HepG2 (cell line): ENCODE measurements around the gene HRG. TPM values are rescaled to one million over a fixed set of nuclear protein-coding genes. Genes with fewer than 3 reads are reported as not detected.

Experiments
- ATAC-seq: fragments of 200-7000 bp; cut with Tn5 transposase; 3 replicates; pipeline ENCODE4 v1.9.1; 2020; ENCODE audit warnings: mild to moderate bottlenecking, moderate library complexity
- Bru-seq: library from RNA; stranded (reverse); fragments of 400-500 nt; gene quantifications from one replicate; lab custom pipeline; 2021; lab: Mats Ljungman, UMichigan
- BruChase-seq, 2 experiments: library from RNA; stranded (reverse); fragments of 400-500 nt; gene quantifications; one replicate each; lab custom pipeline; 2021; lab: Mats Ljungman, UMichigan
- BruUV-seq: library from RNA; stranded (reverse); fragments of 400-500 nt; replicated peaks from 2 replicates; lab custom pipeline; 2021; lab: Mats Ljungman, UMichigan
- CTCF ChIA-PET: fragments of 300-600 bp; formaldehyde crosslinking; extraction: SDS; loops from one replicate; lab custom pipeline; 2021; ENCODE audit warnings: low total read pairs, inconsistent platforms, low intra/inter-chr PET ratio; lab: Yijun Ruan, JAX
- POLR2A ChIA-PET: fragments of 350-600 bp; sonication (Branson Sonifier 250); formaldehyde crosslinking; loops from one replicate; lab custom pipeline; 2020; ENCODE audit warnings: antibody characterized with exemption, inconsistent platforms; lab: Yijun Ruan, JAX
- DNase-seq: peaks from one replicate; pipeline ENCODE4 v3.0.0-alpha.2; 2015; ENCODE audit warnings: low spot score
- FAIRE-seq: peaks from 3 replicates; lab custom pipeline; 2011; peaks lifted over from hg19 to GRCh38; lab: Jason Lieb, UNC
- H2AFZ ChIP-seq: one replicate; pipeline ENCODE4 v1.6.1; 2011; ENCODE audit warnings: low read length, inconsistent platforms
- H3K27ac ChIP-seq: fragments of 300-600 bp; 3 replicates; pipeline ENCODE4 v1.8.0; 2011; ENCODE audit warnings: mixed run types, mild to moderate bottlenecking, mixed read lengths, low read length, inconsistent platforms; ENCODE audit not compliant: insufficient read depth; ENCODE audit errors: extremely low read length
- H3K27me3 ChIP-seq, 2 experiments: fragments of 200-600 bp in 1 of 2; 2 replicates in 1 of 2; 3 replicates in 1 of 2; pipeline versions ENCODE4 v1.6.0 to v1.8.0; 2011; ENCODE audit warnings: low read length in 2 of 2, mild to moderate bottlenecking in 2 of 2, moderate library complexity in 2 of 2, inconsistent platforms in 1 of 2; ENCODE audit not compliant: insufficient read depth in 2 of 2, control insufficient read depth in 1 of 2
- H3K36me3 ChIP-seq, 2 experiments: fragments of 200-600 bp in 1 of 2; replicated peaks in 1 of 2; 2 replicates in 1 of 2; 3 replicates in 1 of 2; pipeline versions ENCODE4 v1.5.1 to v1.8.0; 2011; ENCODE audit warnings: low read length in 2 of 2, inconsistent platforms in 1 of 2; ENCODE audit not compliant: insufficient read depth in 2 of 2, control insufficient read depth in 1 of 2
- H3K4me1 ChIP-seq: 2 replicates; pipeline ENCODE4 v1.5.1; 2012; ENCODE audit warnings: low read length, inconsistent platforms; ENCODE audit not compliant: insufficient read depth
- H3K4me2 ChIP-seq: 2 replicates; pipeline ENCODE4 v1.6.0; 2011; ENCODE audit warnings: low read depth, low read length, inconsistent platforms
- H3K4me3 ChIP-seq, 3 experiments: fragments of 200-600 bp in 1 of 3; sonication (generic), shearing (Covaris generic) in 1 of 3; replicated peaks in 1 of 3; 2 replicates each; pipeline ENCODE4 v1.5.1; 2011 to 2016; ENCODE audit warnings: low read length in 3 of 3, inconsistent platforms in 2 of 3, low read depth in 2 of 3, mild to moderate bottlenecking in 2 of 3, control low read depth in 1 of 3, mixed read lengths in 1 of 3; ENCODE audit not compliant: insufficient read depth in 1 of 3
- H3K79me2 ChIP-seq: one replicate; pipeline ENCODE4 v1.6.1; 2011; ENCODE audit warnings: low read length, inconsistent platforms; ENCODE audit not compliant: insufficient read depth
- H3K9ac ChIP-seq: 2 replicates; pipeline ENCODE4 v1.6.0; 2011; ENCODE audit warnings: mild to moderate bottlenecking, low read depth, low read length, inconsistent platforms; ENCODE audit not compliant: insufficient read depth
- H3K9me3 ChIP-seq: 2 replicates; pipeline ENCODE4 v1.5.1; 2012; ENCODE audit warnings: mild to moderate bottlenecking, low read length
- H4K20me1 ChIP-seq: 2 replicates; pipeline ENCODE4 v1.6.0; 2011; ENCODE audit warnings: inconsistent platforms, mild to moderate bottlenecking, low read length, moderate library complexity; ENCODE audit not compliant: insufficient read depth
- NR2C2 ChIP-seq: sonication (generic); formaldehyde crosslinking; IDR thresholded peaks from 2 replicates; pipeline ENCODE4 v1.4.0; 2020; ENCODE audit warnings: missing genetic modification reagents, mild to moderate bottlenecking, moderate library complexity, borderline replicate concordance
- SOX6 ChIP-seq, 2 experiments: fragments of 450-650 bp in 1 of 2; sonication (generic) in 1 of 2; formaldehyde crosslinking in 1 of 2; IDR thresholded peaks; 2 replicates each; pipeline versions ENCODE4 v1.4.0 to v1.6.1; 2017 to 2020; ENCODE audit warnings: antibody characterized with exemption in 1 of 2, mild to moderate bottlenecking in 1 of 2, missing genetic modification reagents in 1 of 2
- ZMYM3 ChIP-seq: sonication (generic); formaldehyde crosslinking; IDR thresholded peaks from 2 replicates; pipeline ENCODE4 v1.5.1; 2020; ENCODE audit warnings: mild to moderate bottlenecking, missing genetic modification reagents
- WGBS: methylation state at CpG from one replicate; pipeline ENCODE4 v1.1.6; 2017; ENCODE audit warnings: low lambda C conversion rate; 5-methylcytosine and 5-hydroxymethylcytosine counted together
- in situ Hi-C: cut with HindIII; loops from 2 replicates; pipeline ENCODE4 v1.10.0; 2017; ENCODE audit warnings: low pct_unique_long_range_greater_than_20kb; ENCODE audit not compliant: extremely low pct_ligation_motif_present
- intact Hi-C: fragments of 100-400 bp; cut with micrococcal nuclease; formaldehyde crosslinking; loops from one replicate; pipeline ENCODE4 v1.10.0; 2022; ENCODE audit not compliant: unreplicated experiment
- long read RNA-seq, 2 experiments: library from RNA in 1 of 2; library from polyadenylated mRNA in 1 of 2; stranded (forward) in 1 of 2; unstranded in 1 of 2; transcript quantifications; one replicate each; pipeline ENCODE4 v2.0.0, GENCODE V29; 2019 to 2022
- polyA minus RNA-seq, 3 experiments: library from RNA; depleted of rRNA, polyadenylated mRNA; stranded (reverse); fragments of >200 nt; gene quantifications; 2 replicates each; pipeline ENCODE4 v1.2.3, GENCODE V29; 2011; ENCODE audit warnings: low replicate concordance in 1 of 3
- polyA plus RNA-seq, 8 experiments: library from polyadenylated mRNA; depleted of rRNA in 3 of 8; stranded (reverse) in 7 of 8; unstranded in 1 of 8; fragments of >200 nt; fragmentation: Illumina TruSeq in 4 of 8; extraction: Trizol in 4 of 8; gene quantifications; 2 replicates each; pipeline versions ENCODE4 v1.2.1 to v1.2.3, GENCODE V29; 2011 to 2016; ENCODE audit warnings: low read depth in 4 of 8, missing spikeins in 1 of 8, mixed read lengths in 1 of 8; ENCODE audit not compliant: insufficient read depth in 1 of 8
- total RNA-seq, 5 experiments: library from RNA; depleted of rRNA; stranded (reverse); fragments of >200 nt; fragmentation: Illumina TruSeq; extraction: Trizol; gene quantifications; 2 replicates each; pipeline ENCODE4 v1.2.3, GENCODE V29; 2016; ENCODE audit warnings: low read depth in 1 of 5
- TF ChIP-seq, protein P1 (sequence below): sonication (generic); formaldehyde crosslinking; IDR thresholded peaks from 2 replicates; pipeline ENCODE4 v1.5.1; 2020; ENCODE audit warnings: mild to moderate bottlenecking, missing genetic modification reagents, borderline replicate concordance
- TF ChIP-seq, protein P2 (sequence below): sonication (generic); formaldehyde crosslinking; conservative IDR thresholded peaks from 2 replicates; pipeline ENCODE4 v1.4.0; 2020; ENCODE audit warnings: mild to moderate bottlenecking, missing genetic modification reagents, moderate library complexity

HRG gene, protein sequence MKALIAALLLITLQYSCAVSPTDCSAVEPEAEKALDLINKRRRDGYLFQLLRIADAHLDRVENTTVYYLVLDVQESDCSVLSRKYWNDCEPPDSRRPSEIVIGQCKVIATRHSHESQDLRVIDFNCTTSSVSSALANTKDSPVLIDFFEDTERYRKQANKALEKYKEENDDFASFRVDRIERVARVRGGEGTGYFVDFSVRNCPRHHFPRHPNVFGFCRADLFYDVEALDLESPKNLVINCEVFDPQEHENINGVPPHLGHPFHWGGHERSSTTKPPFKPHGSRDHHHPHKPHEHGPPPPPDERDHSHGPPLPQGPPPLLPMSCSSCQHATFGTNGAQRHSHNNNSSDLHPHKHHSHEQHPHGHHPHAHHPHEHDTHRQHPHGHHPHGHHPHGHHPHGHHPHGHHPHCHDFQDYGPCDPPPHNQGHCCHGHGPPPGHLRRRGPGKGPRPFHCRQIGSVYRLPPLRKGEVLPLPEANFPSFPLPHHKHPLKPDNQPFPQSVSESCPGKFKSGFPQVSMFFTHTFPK
- 0.11 TPM in 1 of 2 replicates, not detected in the other for total RNA-seq (2016; rRNA removed; fragmentation: Illumina TruSeq; extraction: Trizol)
- total RNA-seq (2016; cell fraction: cytosol; rRNA removed; fragmentation: Illumina TruSeq; extraction: Trizol; ENCODE audit: low read depth), result not detected in 2 replicates
- total RNA-seq (2016; cell fraction: insoluble cytoplasmic fraction; rRNA removed; fragmentation: Illumina TruSeq; extraction: Trizol), result 0.11 TPM in 1 of 2 replicates, not detected in the other
- not detected in 2 replicates for total RNA-seq (2016; cell fraction: membrane; rRNA removed; fragmentation: Illumina TruSeq; extraction: Trizol)
- total RNA-seq (2016; cell fraction: nucleus; rRNA removed; fragmentation: Illumina TruSeq; extraction: Trizol), result not detected in 2 replicates
- 0.09 and 0.12 TPM in 2 replicates for polyA plus RNA-seq (2011; rRNA removed)
- 0.07 and 0.09 TPM in 2 replicates for polyA plus RNA-seq (2011; cell fraction: cytosol; rRNA removed)
- 0.11 and 0.16 TPM in 2 replicates for polyA plus RNA-seq (2011; cell fraction: nucleus; rRNA removed)
- 0.80 TPM in 2 replicates for polyA plus RNA-seq (2012)
- 0.08 TPM in 1 of 2 replicates, not detected in the other for polyA plus RNA-seq (2016; cell fraction: cytosol; fragmentation: Illumina TruSeq; extraction: Trizol; ENCODE audit: low read depth)
- not detected in 2 replicates for polyA plus RNA-seq (2016; cell fraction: insoluble cytoplasmic fraction; fragmentation: Illumina TruSeq; extraction: Trizol; ENCODE audit: low read depth)
- polyA plus RNA-seq (2016; cell fraction: membrane; fragmentation: Illumina TruSeq; extraction: Trizol; ENCODE audit: low read depth), result 0.09 TPM in 1 of 2 replicates, not detected in the other
- 0.52 TPM in 1 of 2 replicates, not detected in the other for polyA plus RNA-seq (2016; cell fraction: nucleus; fragmentation: Illumina TruSeq; extraction: Trizol; ENCODE audit: insufficient read depth, low read depth)
- 0.06 TPM in 1 of 2 replicates, not detected in the other for polyA minus RNA-seq (2011; rRNA and poly(A)+ RNA removed; ENCODE audit: low replicate concordance)
- polyA minus RNA-seq (2011; cell fraction: cytosol; rRNA and poly(A)+ RNA removed), result not detected in 2 replicates
- polyA minus RNA-seq (2011; cell fraction: nucleus; rRNA and poly(A)+ RNA removed), result not detected in 2 replicates
- Bru-seq, nascent RNA, result percentile 7 among the genes with signal in this experiment
- percentile 16 among the genes with signal in this experiment for BruChase-seq, experiment 1, labeled RNA remaining after a 6-hour chase
- percentile 18 among the genes with signal in this experiment for BruChase-seq, experiment 2, labeled RNA remaining after a 2-hour chase
- long read RNA-seq, experiment 1, result 0 reads
- long read RNA-seq, experiment 2, partial matches to known transcripts, result 0 of 1 reads
- long read RNA-seq, experiment 2, other reads (novel, unspliced or antisense), result 0 of 1 reads

DNA sequence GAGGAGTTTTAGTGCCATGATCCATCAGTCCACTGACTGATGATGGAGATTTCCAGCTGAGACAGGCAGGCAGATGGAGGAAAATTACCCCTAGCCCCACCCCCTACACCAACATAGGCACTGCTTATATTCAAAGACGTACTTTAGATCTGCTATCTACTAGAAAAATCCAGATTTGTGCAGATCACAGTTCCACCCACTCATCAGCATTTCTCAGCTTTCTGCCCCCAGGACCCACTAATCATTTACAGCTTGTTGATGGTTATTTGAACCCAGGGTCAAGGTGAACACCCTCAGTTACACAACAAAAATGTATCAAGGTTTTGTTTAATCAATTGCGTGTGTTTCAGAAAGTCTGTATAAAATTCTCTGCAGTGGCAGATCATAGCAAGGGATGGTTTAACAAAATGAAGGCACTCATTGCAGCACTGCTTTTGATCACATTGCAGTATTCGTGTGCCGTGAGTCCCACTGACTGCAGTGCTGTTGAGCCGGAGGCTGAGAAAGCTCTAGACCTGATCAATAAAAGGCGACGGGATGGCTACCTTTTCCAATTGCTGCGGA is at the start of gene HRG:
Gene HRG, plus strand, starts transcription at position 390 of the 564 bp plus-strand sequence. Its CDS starts 18 bp downstream, at position 408.
- Histone ChIP-seq H3K9ac (no peak within 1 kb of the TSS; the same call in 1 of the 2 replicates), H3K4me1 (peaks cover 40% of the 10 kb centered on the region)
- TF ChIP-seq, protein P1, sequence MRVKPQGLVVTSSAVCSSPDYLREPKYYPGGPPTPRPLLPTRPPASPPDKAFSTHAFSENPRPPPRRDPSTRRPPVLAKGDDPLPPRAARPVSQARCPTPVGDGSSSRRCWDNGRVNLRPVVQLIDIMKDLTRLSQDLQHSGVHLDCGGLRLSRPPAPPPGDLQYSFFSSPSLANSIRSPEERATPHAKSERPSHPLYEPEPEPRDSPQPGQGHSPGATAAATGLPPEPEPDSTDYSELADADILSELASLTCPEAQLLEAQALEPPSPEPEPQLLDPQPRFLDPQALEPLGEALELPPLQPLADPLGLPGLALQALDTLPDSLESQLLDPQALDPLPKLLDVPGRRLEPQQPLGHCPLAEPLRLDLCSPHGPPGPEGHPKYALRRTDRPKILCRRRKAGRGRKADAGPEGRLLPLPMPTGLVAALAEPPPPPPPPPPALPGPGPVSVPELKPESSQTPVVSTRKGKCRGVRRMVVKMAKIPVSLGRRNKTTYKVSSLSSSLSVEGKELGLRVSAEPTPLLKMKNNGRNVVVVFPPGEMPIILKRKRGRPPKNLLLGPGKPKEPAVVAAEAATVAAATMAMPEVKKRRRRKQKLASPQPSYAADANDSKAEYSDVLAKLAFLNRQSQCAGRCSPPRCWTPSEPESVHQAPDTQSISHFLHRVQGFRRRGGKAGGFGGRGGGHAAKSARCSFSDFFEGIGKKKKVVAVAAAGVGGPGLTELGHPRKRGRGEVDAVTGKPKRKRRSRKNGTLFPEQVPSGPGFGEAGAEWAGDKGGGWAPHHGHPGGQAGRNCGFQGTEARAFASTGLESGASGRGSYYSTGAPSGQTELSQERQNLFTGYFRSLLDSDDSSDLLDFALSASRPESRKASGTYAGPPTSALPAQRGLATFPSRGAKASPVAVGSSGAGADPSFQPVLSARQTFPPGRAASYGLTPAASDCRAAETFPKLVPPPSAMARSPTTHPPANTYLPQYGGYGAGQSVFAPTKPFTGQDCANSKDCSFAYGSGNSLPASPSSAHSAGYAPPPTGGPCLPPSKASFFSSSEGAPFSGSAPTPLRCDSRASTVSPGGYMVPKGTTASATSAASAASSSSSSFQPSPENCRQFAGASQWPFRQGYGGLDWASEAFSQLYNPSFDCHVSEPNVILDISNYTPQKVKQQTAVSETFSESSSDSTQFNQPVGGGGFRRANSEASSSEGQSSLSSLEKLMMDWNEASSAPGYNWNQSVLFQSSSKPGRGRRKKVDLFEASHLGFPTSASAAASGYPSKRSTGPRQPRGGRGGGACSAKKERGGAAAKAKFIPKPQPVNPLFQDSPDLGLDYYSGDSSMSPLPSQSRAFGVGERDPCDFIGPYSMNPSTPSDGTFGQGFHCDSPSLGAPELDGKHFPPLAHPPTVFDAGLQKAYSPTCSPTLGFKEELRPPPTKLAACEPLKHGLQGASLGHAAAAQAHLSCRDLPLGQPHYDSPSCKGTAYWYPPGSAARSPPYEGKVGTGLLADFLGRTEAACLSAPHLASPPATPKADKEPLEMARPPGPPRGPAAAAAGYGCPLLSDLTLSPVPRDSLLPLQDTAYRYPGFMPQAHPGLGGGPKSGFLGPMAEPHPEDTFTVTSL (CRISPR knock-in tag), result peak; percentile 54; the same call in 1 of the 2 replicates
- no peak for TF ChIP-seq SOX6 (IDR thresholded peaks at IDR 0.05)
- peak; percentile 45; the same call in 1 of the 2 replicates for TF ChIP-seq SOX6 (CRISPR knock-in tag; IDR thresholded peaks at IDR 0.05)
- TF ChIP-seq, protein P2, sequence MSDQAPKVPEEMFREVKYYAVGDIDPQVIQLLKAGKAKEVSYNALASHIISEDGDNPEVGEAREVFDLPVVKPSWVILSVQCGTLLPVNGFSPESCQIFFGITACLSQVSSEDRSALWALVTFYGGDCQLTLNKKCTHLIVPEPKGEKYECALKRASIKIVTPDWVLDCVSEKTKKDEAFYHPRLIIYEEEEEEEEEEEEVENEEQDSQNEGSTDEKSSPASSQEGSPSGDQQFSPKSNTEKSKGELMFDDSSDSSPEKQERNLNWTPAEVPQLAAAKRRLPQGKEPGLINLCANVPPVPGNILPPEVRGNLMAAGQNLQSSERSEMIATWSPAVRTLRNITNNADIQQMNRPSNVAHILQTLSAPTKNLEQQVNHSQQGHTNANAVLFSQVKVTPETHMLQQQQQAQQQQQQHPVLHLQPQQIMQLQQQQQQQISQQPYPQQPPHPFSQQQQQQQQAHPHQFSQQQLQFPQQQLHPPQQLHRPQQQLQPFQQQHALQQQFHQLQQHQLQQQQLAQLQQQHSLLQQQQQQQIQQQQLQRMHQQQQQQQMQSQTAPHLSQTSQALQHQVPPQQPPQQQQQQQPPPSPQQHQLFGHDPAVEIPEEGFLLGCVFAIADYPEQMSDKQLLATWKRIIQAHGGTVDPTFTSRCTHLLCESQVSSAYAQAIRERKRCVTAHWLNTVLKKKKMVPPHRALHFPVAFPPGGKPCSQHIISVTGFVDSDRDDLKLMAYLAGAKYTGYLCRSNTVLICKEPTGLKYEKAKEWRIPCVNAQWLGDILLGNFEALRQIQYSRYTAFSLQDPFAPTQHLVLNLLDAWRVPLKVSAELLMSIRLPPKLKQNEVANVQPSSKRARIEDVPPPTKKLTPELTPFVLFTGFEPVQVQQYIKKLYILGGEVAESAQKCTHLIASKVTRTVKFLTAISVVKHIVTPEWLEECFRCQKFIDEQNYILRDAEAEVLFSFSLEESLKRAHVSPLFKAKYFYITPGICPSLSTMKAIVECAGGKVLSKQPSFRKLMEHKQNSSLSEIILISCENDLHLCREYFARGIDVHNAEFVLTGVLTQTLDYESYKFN (CRISPR knock-in tag), result peak; percentile 77
- no peak for TF ChIP-seq ZMYM3 (CRISPR knock-in tag)
- TF ChIP-seq NR2C2 (CRISPR knock-in tag), result peak; percentile 26; the same call in 1 of the 2 replicates

More for the DNA sequence above, at the start of gene HRG:
- no TSS peak for BruUV-seq
- peak; percentile 81 for ATAC-seq
- Histone ChIP-seq H4K20me1 (no peaks in the 10 kb centered on the region), H3K27ac (no peak within 1 kb of the TSS), H3K36me3 (no peaks in the 10 kb centered on the region), H3K79me2 (no peaks in the 10 kb centered on the region), H3K4me2 (peak within 1 kb of the TSS; percentile 60), H3K9me3 (no peaks in the 10 kb centered on the region), H3K27me3 (no peaks in the 10 kb centered on the region), H3K4me3 (peak within 1 kb of the TSS in 1 of 3 experiments; percentile 19; a peak in 1 of 6 replicates), H2AFZ (no peak within 1 kb of the TSS)
- DNase-seq, result peak; percentile 58
- POLR2A ChIA-PET, result interaction anchor here (1.0 to 1.2 kb wide), 3 partner anchors 11 to 52 kb away, joined by 3 to 4 read pairs (median 4); partner anchors contain the start of gene KNG1
- FAIRE-seq, result no peak
- intact Hi-C loops, result no loop called here
- CTCF ChIA-PET, result no interaction called here
- in situ Hi-C loops, result no loop called here
- whole genome bisulfite sequencing, result 17% methylated on average over 8 of the region's 8 CpGs
